Measurements from ENCODE around the gene CACNA2D3.
A peak's percentile ranks its signal among the peaks of the same experiment; 100 is the strongest.
"Not testable (repeated sequence)": the region's sequence is repeated elsewhere in the genome, so short reads cannot be mapped to it uniquely, and the experiment has no call there.

The CACNA2D3 gene

GRCh38 chr3:54390582-54390981, 268.2 kb downstream of the CACNA2D3 start:
- DNase-seq = no peak

- DNase-seq = no peak
These were observed 270.8 kb downstream of the CACNA2D3 start for GRCh38 chr3:54393150-54393549.

GRCh38 chr3:54408328-54408727, 286.0 kb downstream of the CACNA2D3 start:
- DNase-seq = no peak

- DNase-seq = peak; percentile 83
These were observed 299.6 kb downstream of the CACNA2D3 start for GRCh38 chr3:54421943-54422342.

- peak; percentile 86 for DNase-seq
These were observed 301.9 kb downstream of the CACNA2D3 start for GRCh38 chr3:54424292-54424691.

GRCh38 chr3:54426381-54426780, 304.0 kb downstream of the CACNA2D3 start:
- peak; percentile 50 for DNase-seq

- DNase-seq = peak; percentile 74
These were observed 305.1 kb downstream of the CACNA2D3 start for GRCh38 chr3:54427501-54427900.

- DNase-seq = peak; percentile 92
These were observed 305.9 kb downstream of the CACNA2D3 start for GRCh38 chr3:54427941-54428871.

- DNase-seq = no peak
These were observed 310.6 kb downstream of the CACNA2D3 start for GRCh38 chr3:54432975-54433374.

- DNase-seq = no peak
These were observed 311.5 kb downstream of the CACNA2D3 start for GRCh38 chr3:54433846-54434245.

- no peak for DNase-seq
These were observed 312.4 kb downstream of the CACNA2D3 start for GRCh38 chr3:54434756-54435155.

GRCh38 chr3:54437271-54437670, 314.9 kb downstream of the CACNA2D3 start:
- no peak for DNase-seq

GRCh38 chr3:54443561-54444161, 321.3 kb downstream of the CACNA2D3 start:
- DNase-seq = no peak

- DNase-seq = no peak
These were observed 323.3 kb downstream of the CACNA2D3 start for GRCh38 chr3:54445630-54446029.

GRCh38 chr3:54447427-54447826, 325.1 kb downstream of the CACNA2D3 start:
- no peak for DNase-seq

- no peak for DNase-seq
These were observed 332.5 kb downstream of the CACNA2D3 start for GRCh38 chr3:54454806-54455205.

- no peak for DNase-seq
These were observed 336.0 kb downstream of the CACNA2D3 start for GRCh38 chr3:54458357-54458756.

- DNase-seq = not testable (repeated sequence)
These were observed 342.2 kb downstream of the CACNA2D3 start for GRCh38 chr3:54464554-54464953.

GRCh38 chr3:54476891-54477290, 354.5 kb downstream of the CACNA2D3 start:
- DNase-seq = no peak

GRCh38 chr3:54481606-54482365, 359.4 kb downstream of the CACNA2D3 start:
- no peak for DNase-seq

GRCh38 chr3:54484334-54484733, 362.0 kb downstream of the CACNA2D3 start:
- DNase-seq = no peak

- no peak for DNase-seq
These were observed 364.0 kb downstream of the CACNA2D3 start for GRCh38 chr3:54486317-54486716.

- no peak for DNase-seq
These were observed 365.9 kb downstream of the CACNA2D3 start for GRCh38 chr3:54488297-54488696.

- DNase-seq = no peak
These were observed 371.9 kb downstream of the CACNA2D3 start for GRCh38 chr3:54494209-54494608.
